Raji (cell line): ENCODE results near the gene TRPV2.

Source experiments
- POLR2A ChIP-seq: IDR thresholded peaks from 2 replicates; pipeline ENCODE4 v1.6.1; 2011; ENCODE audit warnings: low read depth, low read length, control low read depth; ENCODE audit not compliant: insufficient read depth

TRPV2 gene

GRCh38 chr17:16462070-16462864 lies 46.9 kb downstream of the TRPV2 start:
- TF ChIP-seq POLR2A: no peak

DNA sequence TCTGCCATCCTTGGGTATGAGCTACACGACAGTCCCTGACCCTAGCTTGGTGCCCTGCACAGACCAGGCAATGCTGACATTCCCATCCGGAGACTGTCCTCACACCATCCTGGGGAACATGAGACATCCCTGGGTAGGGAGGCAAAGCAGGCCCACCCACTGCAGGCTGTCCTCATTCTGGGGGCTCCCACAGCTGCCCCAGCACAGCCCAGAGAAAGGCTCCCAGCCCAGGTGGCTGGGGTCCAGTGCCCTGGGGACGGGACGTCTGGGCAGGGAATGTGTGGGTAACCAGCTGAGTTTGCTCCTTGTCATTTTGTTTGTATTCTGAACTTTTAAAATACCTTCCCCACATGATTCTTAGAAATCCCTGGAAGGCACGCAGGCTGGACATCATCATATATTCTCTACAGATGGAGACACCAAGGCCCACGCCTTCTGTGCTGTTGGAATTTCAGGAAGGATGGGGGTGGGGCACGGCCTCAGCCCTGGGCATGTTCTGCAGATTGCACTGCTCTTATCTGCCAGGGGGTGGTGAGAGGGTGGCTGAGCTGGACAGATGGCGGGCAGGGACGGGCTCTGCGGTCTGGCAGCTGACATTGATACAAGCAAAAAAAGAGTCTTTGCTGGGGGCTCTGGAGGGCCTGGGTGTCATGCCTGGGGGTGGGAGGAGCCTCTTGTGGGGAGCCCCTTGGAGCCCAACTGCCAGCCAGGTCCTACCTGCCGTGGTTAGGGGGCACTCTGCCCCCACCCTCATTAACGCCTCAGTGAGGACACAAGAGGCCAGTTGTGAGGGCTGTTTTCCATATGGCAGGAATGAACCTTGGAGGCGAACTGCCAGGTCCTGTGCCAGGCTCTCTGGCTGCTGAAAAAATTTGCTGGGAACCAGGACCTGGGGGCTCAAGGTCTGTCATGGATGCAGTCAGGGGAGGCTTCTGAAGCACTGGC lies 48.3 kb downstream of the TRPV2 start:
- TF ChIP-seq POLR2A: no peak

GRCh38 chr17:16464303-16465051 lies 49.1 kb downstream of the TRPV2 start:
- TF ChIP-seq POLR2A: no peak

DNA sequence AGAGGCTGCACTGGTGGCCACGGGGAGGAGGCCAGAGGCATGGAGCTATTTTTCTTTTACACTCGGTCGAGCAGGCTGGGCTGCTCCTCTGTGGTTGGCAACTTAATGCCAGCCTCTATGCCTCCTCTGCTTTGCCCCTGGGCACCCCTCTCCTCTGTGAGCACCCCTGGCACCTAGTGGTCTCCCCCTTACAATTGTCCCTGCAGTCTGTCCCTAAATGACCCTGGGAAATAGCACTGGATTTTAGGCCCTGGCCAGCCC lies 49.6 kb downstream of the TRPV2 start:
- no peak for TF ChIP-seq POLR2A

DNA sequence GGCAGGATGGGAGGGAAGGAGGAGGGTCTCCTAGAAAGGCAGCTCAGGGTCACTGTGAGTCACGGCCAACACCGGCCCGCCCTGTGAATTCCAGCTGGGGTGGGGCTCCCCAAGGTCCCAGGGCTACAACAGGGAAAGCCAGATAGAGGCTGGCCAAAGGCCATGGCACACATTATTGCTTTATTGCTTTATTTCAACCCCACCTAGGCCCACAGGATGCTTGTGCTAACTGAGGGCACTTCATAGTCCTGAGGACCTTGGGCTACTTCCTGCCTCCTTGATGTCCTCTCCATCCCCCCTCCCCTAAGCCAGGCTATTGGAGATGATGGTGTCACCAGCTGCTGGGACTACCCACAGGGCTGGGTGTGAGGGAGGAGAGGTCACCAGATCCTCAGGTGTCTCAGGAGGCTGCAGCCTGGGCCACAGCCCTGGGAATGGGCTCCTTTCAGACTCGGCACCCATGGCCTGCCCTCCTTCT lies 50.5 kb downstream of the TRPV2 start:
- 0 out of 2 replicates have a peak, but pooled peaks have one; percentile 13 for TF ChIP-seq POLR2A

- no peak for TF ChIP-seq POLR2A
Observed at GRCh38 chr17:16466407-16466806, 51.0 kb downstream of the TRPV2 start.

- TF ChIP-seq POLR2A: no peak
Observed at GRCh38 chr17:16467044-16467443, 51.7 kb downstream of the TRPV2 start.

DNA sequence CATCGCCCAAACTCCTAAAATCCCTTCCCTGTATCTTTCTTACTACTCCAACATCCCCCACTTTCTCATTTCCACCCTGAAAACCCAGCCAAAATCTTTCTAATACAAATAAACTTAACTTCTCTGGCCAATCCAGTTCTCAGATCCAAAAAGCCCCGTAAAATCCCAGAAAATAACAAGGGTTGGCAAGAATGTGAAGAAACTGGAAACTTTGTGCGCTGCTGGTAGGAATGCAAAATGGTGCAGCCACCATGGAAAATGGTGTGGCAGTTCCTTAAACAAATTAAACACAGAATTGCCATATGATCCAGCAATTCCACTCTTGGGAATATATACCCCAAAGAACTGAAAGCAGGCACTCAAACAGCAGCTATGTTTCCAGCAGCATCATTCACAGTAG lies 52.5 kb downstream of the TRPV2 start:
- TF ChIP-seq POLR2A: no peak

GRCh38 chr17:16468428-16468992 lies 53.1 kb downstream of the TRPV2 start:
- no peak for TF ChIP-seq POLR2A

DNA sequence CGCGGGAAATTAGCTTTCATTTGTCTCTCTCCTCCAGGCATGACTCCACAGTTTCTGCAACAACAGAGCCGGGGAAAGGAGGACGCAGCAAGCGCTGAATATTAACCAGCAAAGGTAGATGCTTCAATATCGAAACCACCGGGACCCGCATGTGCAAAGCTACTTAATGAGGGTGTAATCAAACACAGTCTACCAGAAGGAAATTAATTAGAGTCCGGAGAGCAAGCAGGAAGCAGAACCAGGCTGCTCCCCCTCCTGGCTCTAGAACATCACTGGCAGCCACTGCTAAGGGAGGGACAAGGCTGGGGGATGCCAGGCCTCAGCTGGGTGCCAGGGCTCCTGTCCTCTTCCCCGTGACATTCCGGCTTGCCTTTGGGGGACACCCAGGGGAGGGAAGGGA lies 54.9 kb downstream of the TRPV2 start:
- TF ChIP-seq POLR2A: no peak

DNA sequence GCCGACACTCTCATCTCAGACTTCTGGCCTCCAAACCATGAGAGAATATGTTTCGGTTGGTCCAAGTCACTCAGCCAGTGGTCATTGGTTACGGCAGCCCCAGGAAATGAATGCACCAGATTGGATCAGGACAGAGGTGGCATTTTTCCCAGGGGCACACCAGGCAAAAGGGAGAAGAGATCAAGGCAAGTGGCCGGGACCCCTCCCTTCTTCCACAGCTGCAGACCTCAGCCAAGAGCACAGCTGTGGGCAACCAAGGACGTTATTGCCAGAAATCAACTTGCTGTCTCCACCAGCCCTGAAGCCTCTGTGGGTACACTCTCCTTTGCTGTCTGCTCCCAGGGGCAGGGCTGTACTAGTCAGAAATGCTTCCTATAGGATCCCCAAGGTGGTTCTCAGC lies 55.9 kb downstream of the TRPV2 start:
- no peak for TF ChIP-seq POLR2A

GRCh38 chr17:16472539-16472938 lies 57.2 kb downstream of the TRPV2 start:
- TF ChIP-seq POLR2A: no peak

DNA sequence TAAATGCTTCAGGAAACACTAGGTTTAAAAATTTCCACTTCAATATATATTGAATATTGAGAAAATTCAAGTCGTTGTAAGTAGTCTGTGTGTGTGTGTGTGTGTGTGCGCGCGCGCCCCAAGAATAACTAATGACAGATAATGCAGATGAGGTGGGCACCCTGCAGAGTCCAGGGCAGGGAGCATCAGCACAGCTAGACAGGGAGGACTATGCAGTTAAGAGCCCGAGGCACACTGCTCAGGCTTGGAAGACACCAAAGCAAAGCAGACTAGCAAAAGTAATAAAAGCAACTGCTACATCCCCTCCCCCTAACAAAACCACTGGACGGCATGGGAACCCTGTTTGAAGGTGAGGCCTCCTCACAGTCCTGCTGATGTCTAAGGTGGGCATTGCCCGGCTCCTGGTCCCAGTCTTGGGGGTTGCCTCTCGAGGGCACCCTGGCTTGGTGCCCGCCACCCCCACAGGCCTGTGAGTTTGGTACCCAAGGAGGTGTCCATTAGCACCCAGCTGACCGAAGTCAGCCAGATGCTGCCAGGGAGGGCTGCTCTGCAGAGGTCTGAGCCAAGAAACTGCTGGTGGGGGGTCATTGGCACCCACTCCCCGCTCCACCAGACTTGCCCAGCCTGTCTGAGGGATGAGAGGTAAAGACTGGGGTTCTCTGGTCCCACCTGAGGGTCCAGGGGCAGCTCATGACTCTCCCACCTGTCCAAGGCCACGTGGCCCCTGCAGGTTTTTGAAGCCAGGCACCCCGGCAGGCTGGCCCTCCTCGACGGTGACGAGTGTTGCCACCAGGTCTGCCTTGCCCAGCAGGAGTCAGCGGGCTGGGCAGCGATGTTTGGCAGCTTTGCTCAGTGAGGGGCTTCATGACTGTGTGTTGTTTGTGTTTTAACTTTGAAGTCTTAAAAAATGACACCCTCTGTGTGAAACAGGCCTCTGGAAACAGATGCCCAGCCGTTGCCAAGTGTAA lies 58.0 kb downstream of the TRPV2 start:
- no peak for TF ChIP-seq POLR2A
